Measurements from ENCODE around the gene NEURL1. TPM values are rescaled to one million over a fixed set of nuclear protein-coding genes. Genes with fewer than 3 reads are reported as not detected.

Gene NEURL1
- total RNA-seq, 4 donors from 2014 or later, result 0.39 to 0.60 TPM; not detected in 2

DNA sequence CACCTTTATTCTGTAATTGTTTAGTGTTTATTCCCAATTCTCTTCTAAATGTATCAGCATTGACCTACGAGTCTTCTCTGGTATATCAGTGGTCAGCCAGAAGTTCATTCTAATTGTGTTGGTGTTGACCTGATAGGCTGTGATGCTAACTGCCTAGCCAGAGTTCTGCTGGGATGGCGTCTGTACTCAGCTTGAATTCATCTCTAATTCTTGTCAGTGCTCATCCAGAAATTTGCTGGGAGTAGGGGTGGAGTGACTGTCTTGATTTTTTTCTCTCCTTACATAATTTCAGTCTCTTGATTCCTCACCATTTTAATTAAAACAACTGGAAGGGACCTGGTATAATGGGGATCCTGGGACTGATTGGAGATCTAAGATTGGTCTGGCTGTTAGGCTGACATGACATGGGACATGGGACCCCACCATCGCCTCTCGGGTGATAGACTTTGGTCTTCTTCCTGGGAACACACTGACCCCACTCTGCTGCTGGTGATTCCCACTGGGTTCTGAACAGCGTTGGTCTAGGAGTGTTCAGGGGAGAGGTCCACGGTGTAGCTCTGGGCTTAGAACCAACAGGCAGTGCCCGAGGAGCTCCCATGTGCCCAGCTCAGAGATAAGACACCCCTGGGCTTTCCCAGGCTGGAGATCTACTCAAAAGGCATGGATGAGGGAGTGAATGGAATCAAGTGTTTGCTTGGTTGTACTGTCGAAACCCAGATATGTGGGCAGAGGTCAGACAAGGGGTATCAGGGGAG is 3.8 kb downstream of the NEURL1 start:
- no peaks in the 10 kb centered on the region for H3K9me3 ChIP-seq
- H3K27ac ChIP-seq, result no peak overlapping the region
- no peaks in the 10 kb centered on the region for H3K36me3 ChIP-seq
- H3K4me1 ChIP-seq, result peaks cover 0 to 25% (median 11%) of the 10 kb centered on the region in 4 donors
- H3K4me3 ChIP-seq, result no peak overlapping the region
- DNase-seq (ENCODE audit: low spot score in 2 of 2), result no peak
- H3K27me3 ChIP-seq, result peaks cover 0 to 53% of the 10 kb centered on the region in 2 donors
- WGBS, 2 donors, result 79 to 81% methylated on average over 8 of the region's 8 CpGs
- TF ChIP-seq EP300 (IDR thresholded peaks at IDR 0.05), result no peak
- TF ChIP-seq, protein P1, sequence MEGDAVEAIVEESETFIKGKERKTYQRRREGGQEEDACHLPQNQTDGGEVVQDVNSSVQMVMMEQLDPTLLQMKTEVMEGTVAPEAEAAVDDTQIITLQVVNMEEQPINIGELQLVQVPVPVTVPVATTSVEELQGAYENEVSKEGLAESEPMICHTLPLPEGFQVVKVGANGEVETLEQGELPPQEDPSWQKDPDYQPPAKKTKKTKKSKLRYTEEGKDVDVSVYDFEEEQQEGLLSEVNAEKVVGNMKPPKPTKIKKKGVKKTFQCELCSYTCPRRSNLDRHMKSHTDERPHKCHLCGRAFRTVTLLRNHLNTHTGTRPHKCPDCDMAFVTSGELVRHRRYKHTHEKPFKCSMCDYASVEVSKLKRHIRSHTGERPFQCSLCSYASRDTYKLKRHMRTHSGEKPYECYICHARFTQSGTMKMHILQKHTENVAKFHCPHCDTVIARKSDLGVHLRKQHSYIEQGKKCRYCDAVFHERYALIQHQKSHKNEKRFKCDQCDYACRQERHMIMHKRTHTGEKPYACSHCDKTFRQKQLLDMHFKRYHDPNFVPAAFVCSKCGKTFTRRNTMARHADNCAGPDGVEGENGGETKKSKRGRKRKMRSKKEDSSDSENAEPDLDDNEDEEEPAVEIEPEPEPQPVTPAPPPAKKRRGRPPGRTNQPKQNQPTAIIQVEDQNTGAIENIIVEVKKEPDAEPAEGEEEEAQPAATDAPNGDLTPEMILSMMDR (IDR thresholded peaks at IDR 0.05), result no peak
- TF ChIP-seq POLR2A (IDR thresholded peaks at IDR 0.05), result no peak

DNA sequence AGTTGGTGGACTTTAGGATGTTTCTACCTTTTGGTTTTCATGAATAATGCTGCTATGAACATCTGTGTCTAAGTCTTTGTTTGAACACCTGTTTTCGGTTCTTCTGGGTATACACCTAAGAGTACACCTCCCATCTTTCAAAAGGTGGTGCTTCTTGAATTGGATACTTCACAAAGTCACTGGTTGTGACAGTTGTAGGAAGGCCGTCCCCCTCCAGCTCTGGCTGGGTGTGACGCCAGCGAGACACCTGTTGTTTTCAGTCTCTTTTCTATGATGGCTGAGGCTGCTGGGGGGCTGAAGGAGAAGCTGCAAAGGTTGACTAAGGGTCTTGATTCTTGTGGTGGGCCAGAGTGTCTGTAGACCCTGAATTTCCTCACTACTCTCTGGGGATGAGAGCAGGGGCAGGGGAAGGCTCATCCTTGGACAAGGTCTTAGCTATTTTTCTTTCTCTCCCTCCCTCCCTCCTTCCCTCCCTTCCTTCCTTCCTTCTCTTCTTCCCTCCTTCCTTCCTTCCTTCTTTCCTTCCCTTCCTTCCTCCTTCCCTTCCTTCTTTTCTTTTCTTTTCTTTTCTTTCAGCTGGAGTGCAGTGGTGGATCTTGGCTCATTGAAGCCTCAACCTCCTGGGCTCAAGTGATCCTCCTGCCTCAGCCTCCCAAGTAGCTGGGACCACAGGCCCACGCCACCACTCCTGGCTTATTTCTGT is 5.6 kb downstream of the NEURL1 start:
- Histone ChIP-seq H3K4me3 (no peak overlapping the region), H3K27me3 (peaks cover 0 to 38% of the 10 kb centered on the region in 2 donors), H3K36me3 (no peaks in the 10 kb centered on the region), H3K9me3 (no peaks in the 10 kb centered on the region), H3K27ac (no peak overlapping the region), H3K4me1 (peaks cover 0 to 7% (median 5%) of the 10 kb centered on the region in 4 donors)
- 83 to 92% methylated on average over 5 of the region's 5 CpGs for WGBS, 2 donors
- no peak for DNase-seq (ENCODE audit: low spot score in 2 of 2)
- no peak for TF ChIP-seq POLR2A (IDR thresholded peaks at IDR 0.05)
- TF ChIP-seq, protein P1 (IDR thresholded peaks at IDR 0.05), result no peak
- TF ChIP-seq EP300 (IDR thresholded peaks at IDR 0.05), result no peak

DNA sequence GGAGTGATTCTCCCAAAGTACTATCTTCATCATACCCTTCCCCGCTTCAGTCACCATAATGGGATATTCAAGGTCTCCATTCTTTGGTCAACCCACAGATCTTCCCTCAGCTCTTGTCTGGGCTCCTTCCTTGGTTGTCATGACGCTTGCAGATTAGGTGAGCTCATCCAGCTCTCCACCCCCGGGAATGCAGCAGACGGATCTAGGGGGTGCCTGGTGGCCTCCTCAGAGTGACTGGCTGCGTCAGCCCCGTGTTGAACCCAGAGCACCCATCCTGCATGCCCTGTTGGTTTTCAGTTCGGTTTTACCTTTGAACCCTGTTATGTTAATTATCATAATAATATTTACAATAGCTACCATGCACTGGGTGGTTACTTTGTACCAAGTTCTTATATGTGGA is 6.4 kb downstream of the NEURL1 start:
- Histone ChIP-seq H3K4me1 (peaks cover 0 to 5% (median 0%) of the 10 kb centered on the region in 4 donors), H3K36me3 (no peaks in the 10 kb centered on the region), H3K27ac (no peak overlapping the region), H3K9me3 (no peaks in the 10 kb centered on the region), H3K27me3 (peaks cover 0 to 30% of the 10 kb centered on the region in 2 donors), H3K4me3 (no peak overlapping the region)
- no peak for DNase-seq (ENCODE audit: low spot score in 2 of 2)
- WGBS, 2 donors, result 45 to 54% methylated on average over 7 of the region's 7 CpGs
- TF ChIP-seq POLR2A (IDR thresholded peaks at IDR 0.05), result no peak
- no peak for TF ChIP-seq EP300 (IDR thresholded peaks at IDR 0.05)
- TF ChIP-seq, protein P1 (IDR thresholded peaks at IDR 0.05), result no peak

DNA sequence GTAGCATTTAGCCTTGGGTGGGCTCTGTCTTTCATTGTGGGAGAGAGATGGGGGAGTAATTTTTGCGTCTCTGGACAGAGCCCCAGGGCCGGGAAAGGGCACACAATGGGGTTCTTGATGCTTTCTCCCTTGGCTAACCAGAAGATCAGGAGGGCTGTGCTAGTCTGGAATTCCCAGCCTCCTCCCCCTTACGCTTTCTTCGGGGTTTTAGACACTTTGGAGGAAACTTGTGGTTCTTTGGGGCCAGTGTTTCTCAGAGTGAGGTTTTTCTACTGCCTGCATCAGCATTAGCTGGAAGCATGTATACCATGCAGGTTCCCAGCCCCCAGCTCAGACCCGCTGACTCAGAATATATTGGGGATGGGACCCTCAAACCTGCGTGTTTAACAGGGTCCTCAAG is 7.0 kb downstream of the NEURL1 start:
- no peak for DNase-seq (ENCODE audit: low spot score in 2 of 2)
- WGBS, 2 donors, result 46 to 55% methylated on average over 6 of the region's 6 CpGs

More for the DNA sequence above, 7.0 kb downstream of the NEURL1 start:
- H3K27ac ChIP-seq, result no peak overlapping the region
- no peaks in the 10 kb centered on the region for H3K9me3 ChIP-seq
- H3K4me1 ChIP-seq, result peaks cover 0 to 5% (median 0%) of the 10 kb centered on the region in 4 donors
- H3K27me3 ChIP-seq, result peaks cover 0 to 24% of the 10 kb centered on the region in 2 donors
- no peak overlapping the region for H3K4me3 ChIP-seq
- TF ChIP-seq EP300 (IDR thresholded peaks at IDR 0.05) (no peak), POLR2A (IDR thresholded peaks at IDR 0.05) (no peak)
- TF ChIP-seq, protein P1 (IDR thresholded peaks at IDR 0.05), result no peak
- H3K36me3 ChIP-seq, result no peaks in the 10 kb centered on the region

All from tibial nerve (tissue), 4 donors.